A673 (cell line): ENCODE measurements around the gene C10orf90. TPM values are rescaled to one million over a fixed set of nuclear protein-coding genes. Genes with fewer than 3 reads are reported as not detected.

Experiments
- BruUV-seq: library from RNA; stranded (reverse); fragments of 400-500 nt; replicated peaks from 2 replicates; lab custom pipeline; 2021; lab: Mats Ljungman, UMichigan
- CTCF ChIA-PET: fragments of 300-600 bp; sonication (Branson Sonifier 250); formaldehyde crosslinking; loops from one replicate; lab custom pipeline; 2022; ENCODE audit warnings: antibody characterized with exemption; lab: Charles Lee
- POLR2A ChIA-PET: fragments of 300-600 bp; sonication (Branson Sonifier 250); formaldehyde crosslinking; loops from one replicate; lab custom pipeline; 2022; ENCODE audit warnings: antibody characterized with exemption; ENCODE audit not compliant: low non-redundant PET; lab: Charles Lee
- DNase-seq: peaks from one replicate; pipeline ENCODE4 v3.0.0-alpha.2; 2015; ENCODE audit warnings: low spot score
- H3K27ac ChIP-seq: fragments of 200-600 bp; sonication (generic); 2 replicates; pipeline ENCODE4 v1.5.1; 2016; ENCODE audit warnings: mixed run types, low read depth, mild to moderate bottlenecking, mixed read lengths, antibody characterized with exemption, low read length; ENCODE audit not compliant: poor library complexity, severe bottlenecking
- H3K27me3 ChIP-seq: fragments of 200-600 bp; sonication (generic); replicated peaks from 2 replicates; pipeline ENCODE4 v1.6.1; 2017; ENCODE audit warnings: mixed run types, low read depth, mild to moderate bottlenecking, mixed read lengths, antibody characterized with exemption, low read length; ENCODE audit not compliant: insufficient read depth, poor library complexity
- H3K36me3 ChIP-seq: fragments of 200-600 bp; sonication (generic); 2 replicates; pipeline ENCODE4 v1.6.1; 2016; ENCODE audit warnings: mixed run types, mild to moderate bottlenecking, mixed read lengths, antibody characterized with exemption, low read length; ENCODE audit not compliant: insufficient read depth, poor library complexity, severe bottlenecking
- H3K4me1 ChIP-seq: fragments of 200-600 bp; sonication (generic); 2 replicates; pipeline ENCODE4 v1.6.1; 2017; ENCODE audit warnings: mixed run types, mild to moderate bottlenecking, mixed read lengths, antibody characterized with exemption, low read length; ENCODE audit not compliant: insufficient read depth, poor library complexity, severe bottlenecking
- H3K4me3 ChIP-seq: fragments of 200-600 bp; sonication (generic); 2 replicates; pipeline ENCODE4 v1.5.1; 2016; ENCODE audit warnings: low read depth, mixed run types, mild to moderate bottlenecking, mixed read lengths, low read length; ENCODE audit not compliant: poor library complexity, severe bottlenecking
- H3K9me3 ChIP-seq: fragments of 200-600 bp; sonication (generic); 2 replicates; pipeline ENCODE4 v1.6.1; 2016; ENCODE audit warnings: mixed run types, low read depth, mild to moderate bottlenecking, mixed read lengths, antibody characterized with exemption, low read length; ENCODE audit not compliant: poor library complexity, severe bottlenecking
- EZH2 ChIP-seq: fragments of 200-600 bp; sonication (generic); IDR thresholded peaks from 2 replicates; pipeline ENCODE4 v1.6.1; 2017; ENCODE audit warnings: borderline replicate concordance, low read depth, mild to moderate bottlenecking, mixed read lengths, antibody characterized with exemption, low read length; ENCODE audit not compliant: poor library complexity, severe bottlenecking
- intact Hi-C: fragments of 100-400 bp; cut with micrococcal nuclease; formaldehyde crosslinking; loops from one replicate; pipeline ENCODE4 v1.10.0; 2022; ENCODE audit not compliant: unreplicated experiment
- total RNA-seq: library from RNA; stranded (reverse); gene quantifications from 2 replicates; pipeline ENCODE4 v1.2.3, GENCODE V29; 2021
- TF ChIP-seq, protein P1 (sequence below): fragments of 300-800, 200-600 bp; sonication (generic); conservative IDR thresholded peaks from 2 replicates; pipeline ENCODE4 v1.5.1; 2017; ENCODE audit warnings: low read depth, mild to moderate bottlenecking, antibody characterized with exemption, low read length, moderate library complexity, mixed read lengths

The C10orf90 gene
- total RNA-seq, 1 experiment from 2014 or later, result not detected

DNA sequence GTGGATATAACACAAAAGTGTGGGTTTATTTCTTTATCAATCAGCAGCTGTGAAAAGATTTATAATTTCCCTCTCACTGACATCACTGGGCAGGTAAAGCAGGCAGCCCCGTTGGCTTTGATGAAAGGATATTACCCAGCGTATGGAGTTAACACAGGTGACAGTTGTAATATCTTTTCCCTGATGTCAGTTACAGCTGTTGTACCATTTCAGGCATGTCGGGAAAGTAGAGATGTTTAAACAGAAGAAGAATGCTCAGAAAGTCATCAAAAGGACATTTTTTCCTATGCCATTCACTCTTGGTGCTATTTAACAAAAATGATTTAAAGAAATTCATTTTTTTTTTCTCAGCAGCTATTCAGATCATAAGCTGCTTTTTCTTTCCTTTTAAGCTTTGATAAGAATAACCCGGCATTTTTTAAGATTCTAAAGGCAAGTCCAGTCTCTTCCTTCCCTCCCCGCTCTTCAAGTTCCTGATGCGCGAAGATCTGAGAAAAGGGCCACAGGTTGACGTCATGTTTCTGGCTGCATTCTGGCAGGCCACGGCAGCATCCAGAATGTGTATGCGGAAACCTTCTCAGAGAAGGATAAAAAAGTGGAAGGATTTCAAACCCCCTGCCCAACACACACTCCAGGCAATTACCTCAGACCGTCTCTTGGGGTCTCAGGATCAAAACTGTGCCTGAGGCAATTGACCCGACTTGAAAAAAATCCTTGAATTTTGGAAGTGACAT lies 249.8 kb downstream of the C10orf90 start:
- POLR2A ChIA-PET, result no interaction called here
- Histone ChIP-seq H3K4me3 (no peak overlapping the region), H3K27me3 (no peaks in the 10 kb centered on the region), H3K9me3 (no peaks in the 10 kb centered on the region), H3K27ac (no peak overlapping the region), H3K4me1 (no peaks in the 10 kb centered on the region), H3K36me3 (no peaks in the 10 kb centered on the region)
- intact Hi-C loops, result no loop called here
- TF ChIP-seq EZH2, result no peak
- TF ChIP-seq, protein P1, sequence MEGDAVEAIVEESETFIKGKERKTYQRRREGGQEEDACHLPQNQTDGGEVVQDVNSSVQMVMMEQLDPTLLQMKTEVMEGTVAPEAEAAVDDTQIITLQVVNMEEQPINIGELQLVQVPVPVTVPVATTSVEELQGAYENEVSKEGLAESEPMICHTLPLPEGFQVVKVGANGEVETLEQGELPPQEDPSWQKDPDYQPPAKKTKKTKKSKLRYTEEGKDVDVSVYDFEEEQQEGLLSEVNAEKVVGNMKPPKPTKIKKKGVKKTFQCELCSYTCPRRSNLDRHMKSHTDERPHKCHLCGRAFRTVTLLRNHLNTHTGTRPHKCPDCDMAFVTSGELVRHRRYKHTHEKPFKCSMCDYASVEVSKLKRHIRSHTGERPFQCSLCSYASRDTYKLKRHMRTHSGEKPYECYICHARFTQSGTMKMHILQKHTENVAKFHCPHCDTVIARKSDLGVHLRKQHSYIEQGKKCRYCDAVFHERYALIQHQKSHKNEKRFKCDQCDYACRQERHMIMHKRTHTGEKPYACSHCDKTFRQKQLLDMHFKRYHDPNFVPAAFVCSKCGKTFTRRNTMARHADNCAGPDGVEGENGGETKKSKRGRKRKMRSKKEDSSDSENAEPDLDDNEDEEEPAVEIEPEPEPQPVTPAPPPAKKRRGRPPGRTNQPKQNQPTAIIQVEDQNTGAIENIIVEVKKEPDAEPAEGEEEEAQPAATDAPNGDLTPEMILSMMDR, result no peak
- CTCF ChIA-PET, result no interaction called here
- no peak for DNase-seq
- no TSS peak for BruUV-seq

DNA sequence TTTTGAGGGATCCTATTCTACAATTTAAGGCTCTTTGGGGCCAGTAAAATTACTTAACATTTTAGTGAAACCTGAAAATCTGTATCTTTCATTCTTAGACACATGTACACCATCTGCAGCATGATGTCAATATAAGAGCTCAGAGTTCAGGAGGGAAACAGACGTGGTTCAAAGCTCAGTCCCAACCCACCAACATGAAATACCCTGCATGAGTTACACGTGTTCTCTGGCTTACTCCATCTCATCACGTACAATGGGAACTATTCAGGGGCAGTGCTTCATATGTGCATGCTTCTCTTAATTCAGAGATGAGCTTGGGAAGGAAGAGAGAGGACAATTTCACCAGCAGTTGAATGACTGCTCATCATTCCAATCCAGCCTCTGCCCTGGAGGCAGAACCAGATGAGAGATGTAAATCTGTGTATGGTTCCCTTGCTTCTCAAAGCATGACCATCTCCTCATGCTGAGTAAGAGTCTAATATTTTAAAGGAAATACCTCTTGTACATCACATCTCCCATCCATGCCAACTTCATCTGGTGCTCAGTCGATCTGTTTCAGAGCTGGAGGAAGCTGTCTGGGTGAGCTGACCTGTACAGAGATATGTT lies 253.2 kb downstream of the C10orf90 start:
- TF ChIP-seq, protein P1, result no peak
- TF ChIP-seq EZH2, result no peak
- no peaks in the 10 kb centered on the region for H3K27me3 ChIP-seq
- no peaks in the 10 kb centered on the region for H3K4me1 ChIP-seq
- no TSS peak for BruUV-seq
- intact Hi-C loops, result no loop called here
- POLR2A ChIA-PET, result no interaction called here
- H3K9me3 ChIP-seq, result no peaks in the 10 kb centered on the region
- no peak for DNase-seq
- H3K27ac ChIP-seq, result no peak overlapping the region
- CTCF ChIA-PET, result no interaction called here
- H3K36me3 ChIP-seq, result no peaks in the 10 kb centered on the region
- no peak overlapping the region for H3K4me3 ChIP-seq

- H3K4me3 ChIP-seq, result no peak overlapping the region
- H3K9me3 ChIP-seq, result no peaks in the 10 kb centered on the region
- ChIA-PET CTCF (no interaction called here), POLR2A (no interaction called here)
- no TSS peak for BruUV-seq
- no peak for DNase-seq
- H3K27ac ChIP-seq, result no peak overlapping the region
- intact Hi-C loops, result no loop called here
- no peak for TF ChIP-seq EZH2
- H3K27me3 ChIP-seq, result no peaks in the 10 kb centered on the region
- H3K4me1 ChIP-seq, result no peaks in the 10 kb centered on the region
- no peaks in the 10 kb centered on the region for H3K36me3 ChIP-seq
These were observed 260.7 kb downstream of the C10orf90 start for GRCh38 chr10:126409821-126410220.
